ENCODE data around the gene FAIM2.

The FAIM2 gene

GRCh38 chr12:49917166-49917787 is 13.6 kb upstream of the FAIM2 start:
- DNase-seq = no peak

GRCh38 chr12:49916129-49916919 is 12.6 kb upstream of the FAIM2 start:
- no peak for DNase-seq

GRCh38 chr12:49912345-49913255 is 8.9 kb upstream of the FAIM2 start:
- DNase-seq = no peak

GRCh38 chr12:49911213-49911605 is 7.5 kb upstream of the FAIM2 start:
- no peak for DNase-seq

- no peak for DNase-seq
Observed at GRCh38 chr12:49910331-49911212, 6.9 kb upstream of the FAIM2 start.

- DNase-seq = no peak
Observed at GRCh38 chr12:49909826-49910225, 6.1 kb upstream of the FAIM2 start.

- no peak for DNase-seq
Observed at GRCh38 chr12:49909356-49909755, 5.7 kb upstream of the FAIM2 start.

GRCh38 chr12:49907352-49907751 is 3.7 kb upstream of the FAIM2 start:
- no peak for DNase-seq

GRCh38 chr12:49905718-49906314 is 2.1 kb upstream of the FAIM2 start:
- DNase-seq = no peak

- no peak for DNase-seq
Observed at GRCh38 chr12:49904601-49905000, 901 bp upstream of the FAIM2 start.

GRCh38 chr12:49903351-49903699 is 375 bp downstream of the FAIM2 start:
- DNase-seq = no peak

GRCh38 chr12:49902399-49903350 is 1.0 kb downstream of the FAIM2 start:
- DNase-seq = no peak

- no peak for DNase-seq
Observed at GRCh38 chr12:49901986-49902385, 1.7 kb downstream of the FAIM2 start.

- DNase-seq = no peak
Observed at GRCh38 chr12:49901026-49901425, 2.7 kb downstream of the FAIM2 start.

GRCh38 chr12:49900371-49900770 is 3.3 kb downstream of the FAIM2 start:
- no peak for DNase-seq

- DNase-seq = no peak
Observed at GRCh38 chr12:49899921-49900320, 3.8 kb downstream of the FAIM2 start.

- no peak for DNase-seq
Observed at GRCh38 chr12:49899286-49899843, 4.3 kb downstream of the FAIM2 start.

GRCh38 chr12:49897276-49897675 is 6.4 kb downstream of the FAIM2 start:
- DNase-seq = no peak

GRCh38 chr12:49895773-49896172 is 7.9 kb downstream of the FAIM2 start:
- DNase-seq = no peak

- DNase-seq = no peak
Observed at GRCh38 chr12:49894751-49895148, 8.9 kb downstream of the FAIM2 start.
